Neural progenitor cell (in vitro differentiated cells): ENCODE measurements around the gene CDC42EP3. TPM values are rescaled to one million over a fixed set of nuclear protein-coding genes. Genes with fewer than 3 reads are reported as not detected.

Experiments used
- DNase-seq: peaks from one replicate; pipeline ENCODE4 v3.0.0-alpha.2; 2016; ENCODE audit warnings: low spot score
- H2AFZ ChIP-seq: fragments of 200-600 bp; sonication (generic); replicated peaks from 2 replicates; pipeline ENCODE4 v1.6.1; 2016; ENCODE audit warnings: antibody characterized with exemption
- H3F3A ChIP-seq: fragments of 200-600 bp; sonication (generic); 2 replicates; pipeline ENCODE4 v1.6.1; 2016; ENCODE audit warnings: antibody characterized with exemption, low read depth
- H3K27ac ChIP-seq: fragments of 200-600 bp; sonication (generic); 2 replicates; pipeline ENCODE4 v1.5.1; 2016; ENCODE audit warnings: mild to moderate bottlenecking
- H3K27me3 ChIP-seq: fragments of 200-600 bp; sonication (generic); 2 replicates; pipeline ENCODE4 v1.6.1; 2016; ENCODE audit warnings: mild to moderate bottlenecking, moderate library complexity
- H3K36me3 ChIP-seq: fragments of 200-600 bp; sonication (generic); 2 replicates; pipeline ENCODE4 v1.5.1; 2016
- H3K4me1 ChIP-seq: fragments of 200-600 bp; sonication (generic); 2 replicates; pipeline ENCODE4 v1.6.1; 2016; ENCODE audit warnings: mixed run types
- H3K4me2 ChIP-seq: fragments of 200-600 bp; sonication (generic); 2 replicates; pipeline ENCODE4 v1.6.1; 2016
- H3K4me3 ChIP-seq: fragments of 200-600 bp; sonication (generic); 2 replicates; pipeline ENCODE4 v1.5.1; 2016
- H3K79me2 ChIP-seq: fragments of 200-600 bp; sonication (generic); 2 replicates; pipeline ENCODE4 v1.6.1; 2016; ENCODE audit warnings: low read depth
- H3K9ac ChIP-seq: fragments of 200-600 bp; sonication (generic); 2 replicates; pipeline ENCODE4 v1.6.1; 2016
- H3K9me3 ChIP-seq: fragments of 200-600 bp; sonication (generic); 2 replicates; pipeline ENCODE4 v1.5.1; 2016; ENCODE audit warnings: low read depth
- H4K20me1 ChIP-seq: fragments of 200-600 bp; sonication (generic); 2 replicates; pipeline ENCODE4 v1.6.1; 2016; ENCODE audit warnings: low read depth
- H3K27ac Mint-ChIP-seq: 3 replicates; pipeline ENCODE4 v1.8.0; 2021; ENCODE audit warnings: mixed read lengths
- H3K27me3 Mint-ChIP-seq: 2 replicates; pipeline ENCODE4 v1.8.0; 2022; ENCODE audit warnings: low read depth, mild to moderate bottlenecking, inconsistent platforms, moderate library complexity, mixed read lengths; ENCODE audit not compliant: insufficient read depth
- H3K36me3 Mint-ChIP-seq: 3 replicates; pipeline ENCODE4 v1.8.0; 2021; ENCODE audit warnings: mixed read lengths
- H3K4me1 Mint-ChIP-seq: 3 replicates; pipeline ENCODE4 v1.8.0; 2021; ENCODE audit warnings: mixed read lengths
- H3K4me3 Mint-ChIP-seq: 3 replicates; pipeline ENCODE4 v1.8.0; 2021; ENCODE audit warnings: mild to moderate bottlenecking, moderate library complexity, mixed read lengths
- H3K9me3 Mint-ChIP-seq: 3 replicates; pipeline ENCODE4 v1.8.0; 2020; ENCODE audit warnings: mixed read lengths
- EZH2 ChIP-seq: fragments of 200-600 bp; sonication (generic); IDR thresholded peaks from 2 replicates; pipeline ENCODE4 v1.6.1; 2017; ENCODE audit warnings: antibody characterized with exemption, mild to moderate bottlenecking, moderate library complexity
- EZH2phosphoT487 ChIP-seq: fragments of 200-600 bp; sonication (generic); IDR thresholded peaks from 2 replicates; pipeline ENCODE4 v1.6.1; 2017; ENCODE audit warnings: antibody characterized with exemption
- total RNA-seq: library from RNA; depleted of rRNA; stranded (reverse); fragments of >200 nt; gene quantifications from 2 replicates; pipeline ENCODE4 v1.2.3, GENCODE V29; 2015; ENCODE audit warnings: low replicate concordance
- TF ChIP-seq, protein P1 (sequence below): fragments of 200-600 bp; sonication (generic); IDR thresholded peaks from 2 replicates; pipeline ENCODE4 v1.5.1; 2017; ENCODE audit warnings: antibody characterized with exemption, mild to moderate bottlenecking

Gene CDC42EP3
- total RNA-seq, 1 donor from 2014 or later: 21.2 TPM

DNA sequence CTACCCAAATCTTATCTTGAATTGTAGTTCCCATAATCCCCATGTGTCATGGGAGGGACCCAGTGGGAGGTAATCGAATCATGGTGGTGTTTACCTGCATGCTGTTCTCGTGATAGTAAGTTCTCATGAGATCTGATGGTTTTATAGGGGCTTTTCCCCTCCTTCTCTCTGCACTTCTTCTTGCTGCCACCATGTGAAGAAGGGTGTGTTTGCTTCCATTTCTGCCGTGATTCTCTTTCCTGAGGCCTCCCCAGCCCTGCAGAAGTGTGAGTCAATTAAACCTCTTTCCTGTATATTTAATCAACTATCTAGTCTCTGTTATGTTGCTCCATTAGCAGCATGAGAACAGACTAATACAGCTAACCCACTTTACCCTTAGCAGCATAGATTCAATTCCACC lies 37.6 kb downstream of the CDC42EP3 start:
- Mint-ChIP-seq H3K9me3 (no peaks in the 10 kb centered on the region), H3K4me3 (no peak overlapping the region)

DNA sequence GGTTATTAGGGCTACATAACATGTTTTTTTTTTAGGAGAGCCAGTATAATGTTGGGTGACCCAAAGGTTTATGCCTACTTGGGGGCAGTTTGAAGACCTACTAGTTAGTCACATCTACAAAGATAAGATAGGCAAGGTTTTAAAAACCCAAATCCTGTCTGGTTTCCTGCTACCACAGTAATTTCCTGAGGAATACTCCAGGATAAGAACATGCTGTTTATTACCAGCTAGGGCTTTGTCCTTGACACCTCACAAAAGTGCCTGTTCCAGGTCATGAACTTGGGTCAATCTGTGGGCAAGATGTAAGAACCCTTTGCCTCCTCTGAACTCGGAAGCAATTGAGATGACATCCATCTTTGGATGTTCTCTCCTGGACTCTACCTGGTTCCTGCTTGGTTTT lies 38.2 kb downstream of the CDC42EP3 start:
- peaks cover 3% of the 10 kb centered on the region for H3K27me3 Mint-ChIP-seq
- H3K9ac ChIP-seq: no peak overlapping the region
- H3F3A ChIP-seq: no peaks in the 10 kb centered on the region
- H3K4me1 ChIP-seq: no peaks in the 10 kb centered on the region
- no peak overlapping the region for H3K27ac Mint-ChIP-seq
- H2AFZ ChIP-seq: no peak overlapping the region
- H3K27me3 ChIP-seq: no peaks in the 10 kb centered on the region
- H3K79me2 ChIP-seq: no peaks in the 10 kb centered on the region
- no peak overlapping the region for H3K4me2 ChIP-seq
- no peaks in the 10 kb centered on the region for H3K9me3 ChIP-seq
- no peak overlapping the region for H3K4me3 Mint-ChIP-seq
- H3K4me3 ChIP-seq: no peak overlapping the region
- peaks cover 13% of the 10 kb centered on the region for H3K4me1 Mint-ChIP-seq
- DNase-seq: no peak
- H3K36me3 ChIP-seq: no peaks in the 10 kb centered on the region
- H3K27ac ChIP-seq: no peak overlapping the region
- H3K36me3 Mint-ChIP-seq: no peaks in the 10 kb centered on the region
- no peaks in the 10 kb centered on the region for H3K9me3 Mint-ChIP-seq
- TF ChIP-seq EZH2 (no peak), EZH2phosphoT487 (no peak)
- TF ChIP-seq, protein P1, sequence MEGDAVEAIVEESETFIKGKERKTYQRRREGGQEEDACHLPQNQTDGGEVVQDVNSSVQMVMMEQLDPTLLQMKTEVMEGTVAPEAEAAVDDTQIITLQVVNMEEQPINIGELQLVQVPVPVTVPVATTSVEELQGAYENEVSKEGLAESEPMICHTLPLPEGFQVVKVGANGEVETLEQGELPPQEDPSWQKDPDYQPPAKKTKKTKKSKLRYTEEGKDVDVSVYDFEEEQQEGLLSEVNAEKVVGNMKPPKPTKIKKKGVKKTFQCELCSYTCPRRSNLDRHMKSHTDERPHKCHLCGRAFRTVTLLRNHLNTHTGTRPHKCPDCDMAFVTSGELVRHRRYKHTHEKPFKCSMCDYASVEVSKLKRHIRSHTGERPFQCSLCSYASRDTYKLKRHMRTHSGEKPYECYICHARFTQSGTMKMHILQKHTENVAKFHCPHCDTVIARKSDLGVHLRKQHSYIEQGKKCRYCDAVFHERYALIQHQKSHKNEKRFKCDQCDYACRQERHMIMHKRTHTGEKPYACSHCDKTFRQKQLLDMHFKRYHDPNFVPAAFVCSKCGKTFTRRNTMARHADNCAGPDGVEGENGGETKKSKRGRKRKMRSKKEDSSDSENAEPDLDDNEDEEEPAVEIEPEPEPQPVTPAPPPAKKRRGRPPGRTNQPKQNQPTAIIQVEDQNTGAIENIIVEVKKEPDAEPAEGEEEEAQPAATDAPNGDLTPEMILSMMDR: no peak
- no peaks in the 10 kb centered on the region for H4K20me1 ChIP-seq

More for the DNA sequence above, 37.6 kb downstream of the CDC42EP3 start:
- H2AFZ ChIP-seq: no peak overlapping the region
- peaks cover 3% of the 10 kb centered on the region for H3K27me3 Mint-ChIP-seq
- no peak overlapping the region for H3K9ac ChIP-seq
- no peak overlapping the region for H3K27ac Mint-ChIP-seq
- no peaks in the 10 kb centered on the region for H4K20me1 ChIP-seq
- H3K4me2 ChIP-seq: no peak overlapping the region
- TF ChIP-seq, protein P1: no peak
- TF ChIP-seq EZH2: no peak
- no peak for TF ChIP-seq EZH2phosphoT487
- peaks cover 13% of the 10 kb centered on the region for H3K4me1 Mint-ChIP-seq
- no peaks in the 10 kb centered on the region for H3K79me2 ChIP-seq
- H3K9me3 ChIP-seq: no peaks in the 10 kb centered on the region
- H3K27ac ChIP-seq: no peak overlapping the region
- no peaks in the 10 kb centered on the region for H3F3A ChIP-seq
- no peaks in the 10 kb centered on the region for H3K27me3 ChIP-seq
- H3K36me3 Mint-ChIP-seq: no peaks in the 10 kb centered on the region
- no peak for DNase-seq
- no peak overlapping the region for H3K4me3 ChIP-seq
- H3K4me1 ChIP-seq: no peaks in the 10 kb centered on the region
- no peaks in the 10 kb centered on the region for H3K36me3 ChIP-seq

DNA sequence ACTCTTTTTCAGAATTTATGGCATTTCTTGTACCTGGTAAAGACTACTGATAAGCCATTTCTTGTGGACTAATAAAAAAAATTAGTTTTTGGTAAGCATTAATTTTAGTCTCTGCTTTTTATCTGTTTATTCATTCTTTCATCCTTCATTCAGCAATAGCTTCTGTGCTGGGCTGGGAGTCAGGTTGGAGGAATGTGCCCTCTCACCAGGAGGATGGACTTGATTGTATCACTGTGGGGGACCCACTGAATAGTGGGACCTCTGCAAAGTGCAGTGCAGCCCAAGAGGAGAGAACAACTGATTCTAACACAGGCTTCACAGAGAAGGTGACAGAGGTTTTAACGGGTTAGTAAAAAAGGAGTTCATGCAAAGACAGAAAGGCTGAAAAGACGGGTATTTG lies 39.1 kb downstream of the CDC42EP3 start:
- Histone ChIP-seq H3K4me2 (no peak overlapping the region), H3K27me3 (no peaks in the 10 kb centered on the region), H3K36me3 (no peaks in the 10 kb centered on the region), H2AFZ (no peak overlapping the region), H3K9ac (no peak overlapping the region), H4K20me1 (no peaks in the 10 kb centered on the region), H3K27ac (no peak overlapping the region), H3K4me1 (no peaks in the 10 kb centered on the region), H3K79me2 (no peaks in the 10 kb centered on the region), H3F3A (no peaks in the 10 kb centered on the region), H3K4me3 (no peak overlapping the region), H3K9me3 (no peaks in the 10 kb centered on the region)
- Mint-ChIP-seq H3K27ac (no peak overlapping the region), H3K27me3 (peaks cover 5% of the 10 kb centered on the region), H3K4me1 (peaks cover 13% of the 10 kb centered on the region), H3K4me3 (no peak overlapping the region), H3K9me3 (no peaks in the 10 kb centered on the region), H3K36me3 (no peaks in the 10 kb centered on the region)
- TF ChIP-seq EZH2 (no peak), EZH2phosphoT487 (no peak)
- TF ChIP-seq, protein P1: no peak
- no peak for DNase-seq
